HG02840 (cell line): ENCODE results near the gene ATXN7.

Experiments
- ATAC-seq: cut with Tn5 transposase; IDR thresholded peaks from one replicate; pipeline ENCODE4 v1.9.1; 2021; ENCODE audit warnings: mild to moderate bottlenecking, moderate library complexity, moderate number of reproducible peaks; ENCODE audit not compliant: unreplicated experiment, low FRiP score

ATXN7 gene

DNA sequence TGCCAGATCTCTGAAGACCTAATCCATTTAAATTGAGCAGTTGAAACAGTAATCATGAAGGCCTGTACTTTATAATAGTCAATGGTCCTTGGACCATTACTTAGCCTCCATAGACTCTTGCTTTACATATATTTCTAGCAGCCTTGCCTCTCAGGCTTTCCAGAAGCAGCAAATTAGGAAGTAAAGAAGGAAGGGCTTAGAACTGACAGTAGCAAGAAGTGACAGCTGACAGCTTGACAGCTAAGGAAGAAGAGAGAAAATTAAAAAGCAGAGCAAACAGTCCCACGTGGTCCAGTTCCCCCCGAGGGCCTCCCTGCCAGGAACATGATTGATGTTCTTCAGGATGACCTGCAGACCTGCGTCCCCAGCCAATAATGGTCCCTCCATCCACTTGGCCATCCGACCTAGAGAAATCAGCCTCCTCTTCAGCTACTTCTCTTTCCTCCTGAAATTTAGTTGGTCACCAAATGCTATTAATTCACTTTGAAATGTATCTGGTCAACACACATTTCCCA, 174.6 kb downstream of the ATXN7 start:
- no peak for ATAC-seq

DNA sequence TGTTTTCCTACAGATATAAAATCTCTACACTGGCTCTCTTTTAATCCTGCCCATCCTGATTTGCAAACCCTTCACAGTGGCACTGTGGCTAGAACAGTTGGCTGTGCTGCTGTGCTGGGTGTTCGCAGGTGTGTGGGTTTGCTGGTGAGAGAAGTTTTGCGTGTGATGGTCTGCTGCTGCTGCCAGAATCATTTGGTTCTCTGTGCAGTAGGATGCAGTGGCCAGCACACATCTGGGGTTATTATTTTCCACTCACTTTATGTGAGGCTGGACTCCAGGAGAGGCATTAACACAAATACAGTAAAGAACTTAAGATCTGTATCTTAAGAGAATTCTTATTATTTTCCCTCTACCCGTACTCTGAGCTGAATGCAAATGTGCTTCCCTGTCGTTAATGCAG, 175.7 kb downstream of the ATXN7 start:
- ATAC-seq = no peak

DNA sequence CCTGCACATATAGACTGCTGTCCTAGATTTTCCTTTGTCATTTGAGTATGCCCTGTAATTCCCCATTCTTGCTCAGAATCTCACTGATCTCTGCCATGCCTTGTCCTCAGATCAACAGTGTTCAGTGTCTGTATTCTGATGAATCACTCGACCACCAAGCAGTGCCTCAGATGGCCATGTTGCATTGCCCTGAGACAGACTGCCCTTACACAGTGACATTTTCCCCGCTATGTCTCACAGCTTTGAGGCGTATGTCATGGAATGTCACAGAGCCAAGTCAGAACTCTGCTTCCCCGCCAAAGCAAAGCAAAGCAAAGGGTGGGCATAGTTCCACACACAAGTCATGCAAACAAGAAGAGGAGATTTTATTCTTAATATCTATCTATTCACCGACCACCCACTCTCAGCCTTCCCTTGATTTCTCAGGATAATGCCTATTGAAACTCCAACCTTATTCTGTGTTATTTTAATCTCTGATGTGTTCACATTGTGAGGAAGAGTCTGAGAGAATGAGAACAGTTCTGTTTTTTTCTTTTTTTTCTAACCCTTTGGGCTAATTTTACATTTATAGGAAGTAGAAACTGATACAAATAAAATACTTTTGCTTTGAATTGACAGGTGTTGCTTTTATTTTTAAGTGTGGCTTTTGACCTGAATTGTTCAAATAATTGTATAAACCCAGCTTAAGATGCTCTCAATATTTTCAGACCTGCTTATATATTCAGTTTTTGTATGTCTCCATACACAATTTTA, 176.5 kb downstream of the ATXN7 start:
- ATAC-seq = no peak

DNA sequence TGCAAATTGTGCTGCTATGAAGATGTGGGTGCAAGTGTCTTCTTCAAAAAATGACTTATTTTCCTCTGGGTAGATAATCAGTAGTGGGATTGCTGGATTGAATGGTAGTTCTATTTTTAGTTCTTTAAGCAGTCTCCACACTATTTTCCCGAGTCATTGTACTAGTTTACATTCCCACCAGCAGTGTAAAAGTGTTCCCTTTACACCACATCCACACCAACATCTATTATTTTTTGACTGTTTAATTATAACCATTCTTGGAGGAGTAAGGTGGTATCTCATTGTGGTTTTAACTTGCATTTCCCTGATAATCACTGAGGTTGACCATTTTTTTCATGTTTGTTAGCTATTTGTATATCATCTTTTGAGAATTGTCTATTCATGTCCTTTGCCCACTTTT, 179.3 kb downstream of the ATXN7 start:
- ATAC-seq = no peak

DNA sequence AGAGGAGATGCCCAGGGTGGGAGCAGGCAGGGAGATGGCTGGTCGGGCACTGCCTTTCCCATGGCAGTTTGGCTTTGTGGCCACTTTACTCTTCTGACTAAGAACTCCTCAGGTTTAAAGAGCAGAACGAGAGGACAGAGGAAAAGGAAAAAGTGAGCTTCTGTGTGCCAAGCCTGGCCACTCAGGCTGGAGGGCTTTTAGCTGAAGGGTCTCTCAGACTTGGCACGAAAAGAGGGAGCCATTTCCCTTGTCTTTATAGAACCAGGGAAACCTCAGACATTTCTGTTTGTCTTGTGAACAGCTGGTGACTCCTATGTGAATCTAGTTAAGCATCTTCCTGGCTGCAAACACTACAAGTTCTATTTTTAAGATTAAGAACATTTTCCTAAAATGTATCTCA, 182.9 kb downstream of the ATXN7 start:
- no peak for ATAC-seq

DNA sequence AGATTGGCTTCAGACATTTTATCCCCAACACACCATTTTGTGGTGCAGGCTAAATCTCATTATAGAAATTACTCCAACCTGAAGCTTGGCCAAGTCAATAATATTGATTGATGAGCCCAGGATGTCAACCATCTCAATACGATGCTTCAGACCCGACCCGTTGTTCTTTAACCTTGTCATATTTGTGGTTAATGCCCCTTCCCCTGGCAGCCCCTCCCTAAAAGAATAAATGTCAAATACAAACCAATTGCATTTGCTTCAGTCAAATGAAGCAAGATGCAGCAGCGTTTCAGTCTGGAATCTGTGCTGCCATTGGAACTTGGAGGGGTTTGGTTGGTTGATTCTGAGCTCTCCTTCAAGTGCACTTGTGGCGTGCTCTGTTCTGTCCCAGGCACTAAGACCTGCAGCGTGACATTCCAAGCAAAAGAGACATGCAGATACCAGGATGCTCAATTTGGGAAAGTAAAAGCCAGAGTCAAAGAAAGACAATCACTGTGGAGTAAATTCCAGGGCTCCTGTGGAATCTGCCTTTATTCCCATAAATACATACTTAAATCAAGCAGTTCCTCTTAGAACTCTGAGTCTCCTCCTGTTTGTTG, 183.4 kb downstream of the ATXN7 start:
- ATAC-seq = no peak

DNA sequence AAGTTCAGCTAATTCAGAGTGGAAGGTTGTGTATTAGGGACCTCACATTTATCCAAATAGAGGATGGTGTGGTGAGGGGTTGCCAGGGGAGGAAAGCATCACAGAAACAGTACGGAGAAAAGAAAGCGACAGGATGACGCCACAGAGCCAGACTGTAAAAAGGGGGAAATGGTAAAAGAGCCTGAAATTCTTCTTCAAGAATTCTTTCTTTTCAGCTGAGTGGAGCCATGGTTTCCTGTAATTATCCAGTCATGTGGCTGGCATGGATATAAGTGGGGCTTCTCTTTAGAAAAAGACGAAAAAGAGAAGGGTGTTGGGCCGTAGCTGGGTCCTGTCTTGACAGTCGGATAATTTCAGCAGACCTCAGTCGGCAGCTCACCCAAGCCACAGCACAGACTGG, 184.1 kb downstream of the ATXN7 start:
- ATAC-seq = no peak

DNA sequence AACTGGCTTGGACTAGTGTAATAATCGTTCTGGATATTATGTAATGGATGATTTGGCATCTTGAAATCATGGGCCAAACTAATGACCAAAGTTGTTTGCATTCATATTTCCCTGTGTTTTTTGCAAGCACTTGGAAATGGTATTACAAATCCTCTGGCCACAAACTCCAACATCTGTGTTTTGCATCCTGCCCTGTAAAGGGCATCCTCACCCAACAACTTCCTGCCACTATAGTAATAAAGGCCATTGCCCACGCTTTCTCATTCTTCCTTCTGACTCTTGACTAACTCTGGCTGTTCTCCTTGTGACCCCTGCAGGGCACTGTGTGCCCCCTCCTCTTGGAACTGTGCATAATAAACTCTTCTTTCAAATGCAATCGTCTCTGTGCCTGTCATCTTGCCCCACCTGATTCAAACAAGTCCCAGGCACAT, 185.0 kb downstream of the ATXN7 start:
- ATAC-seq = no peak

DNA sequence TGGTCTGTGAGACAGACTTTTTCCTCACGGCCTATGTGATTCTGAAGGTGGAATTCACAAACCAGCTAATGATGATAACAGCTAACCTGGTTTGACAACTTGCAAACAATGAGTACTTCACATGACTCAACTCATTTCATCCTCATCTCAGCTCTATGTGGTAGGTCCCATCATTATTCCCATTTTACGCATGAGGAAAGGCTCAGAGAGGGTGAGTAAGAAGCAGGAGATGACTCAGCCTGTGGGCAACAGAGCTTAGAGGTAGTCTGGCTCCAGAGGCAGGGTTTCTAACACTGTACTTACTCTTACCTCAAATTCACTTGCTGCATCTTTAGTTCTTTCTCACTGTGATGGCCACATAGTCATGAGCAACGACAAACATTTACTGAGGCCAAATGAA, 185.5 kb downstream of the ATXN7 start:
- ATAC-seq = no peak

DNA sequence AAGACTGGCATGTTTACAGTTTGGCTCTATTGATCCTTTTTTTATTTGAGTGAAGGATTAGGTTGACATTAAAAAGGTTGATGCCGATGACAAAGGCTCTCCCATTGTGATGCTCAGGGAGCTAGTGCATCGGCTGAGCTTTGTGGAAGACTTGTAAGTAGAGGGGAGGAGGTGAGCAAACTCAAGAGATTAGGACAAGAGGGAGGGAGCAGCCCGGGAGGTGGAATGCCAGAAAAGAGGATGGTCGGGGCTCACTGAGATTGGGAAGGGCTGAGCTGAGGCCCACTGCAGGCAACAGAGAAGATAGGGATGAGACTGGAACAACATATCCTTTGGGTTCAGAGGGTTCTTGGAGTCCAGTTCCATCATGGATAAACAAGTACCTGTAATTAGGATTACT, 186.2 kb downstream of the ATXN7 start:
- no peak for ATAC-seq
